ENCODE results near the gene OSBPL8.

Gene OSBPL8

GRCh38 chr12:76307083-76307482 is 252.5 kb downstream of the OSBPL8 start:
- no peak for DNase-seq (ENCODE audit: low read depth in 2 of 2)

- DNase-seq (ENCODE audit: low read depth in 2 of 2): no peak
Observed at GRCh38 chr12:76303989-76304460, 255.5 kb downstream of the OSBPL8 start.

GRCh38 chr12:76303365-76303764 is 256.2 kb downstream of the OSBPL8 start:
- DNase-seq (ENCODE audit: low read depth in 2 of 2): no peak
